Esophagus squamous epithelium (tissue), 5 donors: Measurements from ENCODE around the gene CBFA2T2. TPM values are rescaled to one million over a fixed set of nuclear protein-coding genes. Genes with fewer than 3 reads are reported as not detected.

Source experiments
- DNase-seq: peaks from one replicate; lab custom pipeline; 2025; lab: John Stamatoyannopoulos, UW
- H3K27ac ChIP-seq, 4 donors: fragments of 200-600 bp; sonication (generic); one replicate each; pipeline ENCODE4 v1.5.1; 2016 to 2019; ENCODE audit warnings: mild to moderate bottlenecking in 1 of 4
- H3K27me3 ChIP-seq, 4 donors: fragments of 200-600 bp; sonication (generic); 1 replicate in 3 of 4; 2 replicates in 1 of 4; pipeline versions ENCODE4 v1.5.1 to v1.6.0; 2017 to 2021; ENCODE audit warnings: antibody characterized with exemption in 1 of 4
- H3K36me3 ChIP-seq, 3 donors: fragments of 200-600 bp; sonication (generic); one replicate each; pipeline ENCODE4 v1.5.1; 2016 to 2019
- H3K4me1 ChIP-seq, 3 donors: fragments of 200-600 bp; sonication (generic); one replicate each; pipeline ENCODE4 v1.5.1; 2017 to 2019
- H3K4me3 ChIP-seq, 4 donors: fragments of 200-600 bp; sonication (generic); 1 replicate in 3 of 4; 2 replicates in 1 of 4; pipeline ENCODE4 v1.5.1; 2016 to 2019; ENCODE audit warnings: mild to moderate bottlenecking in 2 of 4, moderate library complexity in 1 of 4
- H3K9me3 ChIP-seq, 3 donors: fragments of 200-600 bp; sonication (generic); one replicate each; pipeline ENCODE4 v1.5.1; 2016 to 2019
- POLR2A ChIP-seq, 4 donors: fragments of 450-650 bp; IDR thresholded peaks; one replicate each; pipeline ENCODE4 v1.6.1; 2017; ENCODE audit warnings: antibody characterized with exemption in 4 of 4, mild to moderate bottlenecking in 4 of 4, moderate library complexity in 3 of 4
- WGBS, 2 donors: methylation state at CpG; one replicate each; pipeline ENCODE4 v1.1.5; 2018; 5-methylcytosine and 5-hydroxymethylcytosine counted together
- intact Hi-C: fragments of 100-400 bp; cut with DNase I; formaldehyde crosslinking; loops from one replicate; pipeline ENCODE4 v1.15.0; 2022
- total RNA-seq, 4 donors: library from RNA; depleted of rRNA; stranded (reverse); fragments of >200 nt; gene quantifications; one replicate each; pipeline ENCODE4 v1.1.0, GENCODE V29; 2016
- TF ChIP-seq, protein P1 (sequence below), 6 experiments: fragments of 450-650 bp in 4 of 6; fragments of 200-600 bp in 2 of 6; sonication (generic) in 2 of 6; IDR thresholded peaks; one replicate each; pipeline ENCODE4 v1.5.1; 2016 to 2019; ENCODE audit warnings: antibody characterized with exemption in 6 of 6, mild to moderate bottlenecking in 4 of 6, moderate library complexity in 4 of 6
- donor health status: DM: yes; HTN: yes; CAD: no.

Gene CBFA2T2
- total RNA-seq, 4 donors from 2014 or later = 10.5 to 15.6 (median 10.8) TPM

DNA sequence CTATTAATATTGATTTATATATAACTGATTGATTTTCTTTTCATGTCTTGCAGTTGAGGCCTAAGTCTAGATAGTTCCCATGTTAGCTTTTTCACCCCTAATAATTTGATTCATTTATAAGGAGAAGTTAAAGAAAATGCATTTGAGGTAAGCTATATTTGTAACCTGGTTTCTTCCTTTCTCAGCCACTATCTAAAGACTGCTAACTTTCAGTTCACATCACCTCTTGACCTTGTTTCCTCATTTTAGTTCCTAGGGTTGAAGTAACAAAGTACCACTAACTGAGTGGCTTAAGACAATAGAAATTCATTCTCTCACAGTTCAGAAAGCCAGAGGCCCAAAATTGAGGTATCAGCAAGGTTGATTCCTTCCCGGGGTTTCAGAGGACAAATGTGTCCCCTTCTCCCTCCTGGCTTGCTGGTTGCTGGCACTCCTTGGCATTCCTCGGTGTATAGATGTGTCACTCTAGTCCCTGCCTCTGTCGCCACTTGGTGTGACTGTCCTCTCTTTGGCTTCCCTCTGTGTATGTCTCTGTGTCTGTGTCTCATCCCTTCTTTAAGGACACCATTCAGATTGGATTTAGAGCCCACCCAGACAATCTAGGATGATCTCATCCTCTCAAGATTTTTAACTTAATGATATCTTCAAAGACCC lies 116.3 kb downstream of the CBFA2T2 start:
- no peaks in the 10 kb centered on the region for H3K27me3 ChIP-seq
- DNase-seq = no peak
- no peak for TF ChIP-seq POLR2A (IDR thresholded peaks at IDR 0.05)
- peaks cover 0 to 54% (median 5%) of the 10 kb centered on the region in 3 donors for H3K36me3 ChIP-seq
- no peaks in the 10 kb centered on the region for H3K9me3 ChIP-seq
- H3K27ac ChIP-seq = no peak overlapping the region
- no peak overlapping the region for H3K4me3 ChIP-seq
- WGBS, 2 donors = 71 to 100% methylated on average over 3 of the region's 3 CpGs
- peaks cover 0 to 6% (median 0%) of the 10 kb centered on the region in 3 donors for H3K4me1 ChIP-seq
- intact Hi-C loops = no loop called here

DNA sequence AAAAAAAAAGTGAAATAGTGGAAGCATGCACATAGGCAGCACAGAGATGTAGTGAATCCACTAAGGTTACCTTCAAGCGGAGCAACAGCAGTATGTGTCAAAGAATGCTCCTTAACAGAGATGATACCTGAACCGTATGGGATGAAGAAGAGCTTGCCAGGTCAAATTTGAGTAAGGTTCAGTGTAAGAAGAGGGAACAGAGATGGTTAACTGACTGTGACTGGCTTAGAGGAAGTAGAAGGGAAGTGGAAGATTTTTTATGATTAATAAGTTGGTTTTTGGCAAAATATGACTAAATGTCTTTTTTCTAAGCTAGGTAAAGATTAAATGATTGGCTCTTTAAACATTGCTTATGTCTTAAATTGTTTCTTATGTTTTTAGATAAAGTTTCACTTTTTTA lies 119.6 kb downstream of the CBFA2T2 start:
- no peaks in the 10 kb centered on the region for H3K4me1 ChIP-seq
- H3K9me3 ChIP-seq = no peaks in the 10 kb centered on the region
- no peak overlapping the region for H3K27ac ChIP-seq
- intact Hi-C loops = no loop called here
- no peak for DNase-seq
- WGBS, 2 donors = 94 to 96% methylated on average over 2 of the region's 2 CpGs
- no peak for TF ChIP-seq POLR2A (IDR thresholded peaks at IDR 0.05)
- TF ChIP-seq, protein P1, sequence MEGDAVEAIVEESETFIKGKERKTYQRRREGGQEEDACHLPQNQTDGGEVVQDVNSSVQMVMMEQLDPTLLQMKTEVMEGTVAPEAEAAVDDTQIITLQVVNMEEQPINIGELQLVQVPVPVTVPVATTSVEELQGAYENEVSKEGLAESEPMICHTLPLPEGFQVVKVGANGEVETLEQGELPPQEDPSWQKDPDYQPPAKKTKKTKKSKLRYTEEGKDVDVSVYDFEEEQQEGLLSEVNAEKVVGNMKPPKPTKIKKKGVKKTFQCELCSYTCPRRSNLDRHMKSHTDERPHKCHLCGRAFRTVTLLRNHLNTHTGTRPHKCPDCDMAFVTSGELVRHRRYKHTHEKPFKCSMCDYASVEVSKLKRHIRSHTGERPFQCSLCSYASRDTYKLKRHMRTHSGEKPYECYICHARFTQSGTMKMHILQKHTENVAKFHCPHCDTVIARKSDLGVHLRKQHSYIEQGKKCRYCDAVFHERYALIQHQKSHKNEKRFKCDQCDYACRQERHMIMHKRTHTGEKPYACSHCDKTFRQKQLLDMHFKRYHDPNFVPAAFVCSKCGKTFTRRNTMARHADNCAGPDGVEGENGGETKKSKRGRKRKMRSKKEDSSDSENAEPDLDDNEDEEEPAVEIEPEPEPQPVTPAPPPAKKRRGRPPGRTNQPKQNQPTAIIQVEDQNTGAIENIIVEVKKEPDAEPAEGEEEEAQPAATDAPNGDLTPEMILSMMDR (IDR thresholded peaks at IDR 0.05) = no peak
- H3K36me3 ChIP-seq = peaks cover 0 to 84% (median 8%) of the 10 kb centered on the region in 3 donors
- no peaks in the 10 kb centered on the region for H3K27me3 ChIP-seq
- H3K4me3 ChIP-seq = no peak overlapping the region

DNA sequence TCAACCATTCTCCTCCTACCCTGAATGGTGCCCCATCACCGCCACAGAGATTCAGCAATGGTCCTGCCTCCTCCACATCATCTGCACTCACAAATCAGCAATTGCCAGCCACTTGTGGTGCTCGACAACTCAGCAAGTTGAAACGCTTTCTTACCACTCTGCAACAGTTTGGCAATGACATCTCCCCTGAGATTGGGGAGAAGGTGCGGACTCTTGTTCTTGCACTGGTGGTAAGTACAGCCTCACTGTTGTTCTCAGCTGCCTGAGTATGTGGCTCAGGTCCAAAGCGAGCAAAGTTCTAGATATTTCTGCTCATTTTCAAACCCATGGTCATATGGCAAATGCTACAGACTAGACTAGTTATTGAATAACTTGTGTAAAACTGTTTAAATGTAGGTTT lies 121.2 kb downstream of the CBFA2T2 start:
- no peaks in the 10 kb centered on the region for H3K9me3 ChIP-seq
- 85 to 90% methylated on average over 3 to 4 of the region's 5 CpGs for WGBS, 2 donors
- DNase-seq = no peak
- H3K27me3 ChIP-seq = no peaks in the 10 kb centered on the region
- no peak for TF ChIP-seq POLR2A (IDR thresholded peaks at IDR 0.05)
- H3K4me1 ChIP-seq = no peaks in the 10 kb centered on the region
- intact Hi-C loops = no loop called here
- H3K36me3 ChIP-seq = peaks cover 0 to 99% (median 8%) of the 10 kb centered on the region in 3 donors
- no peak overlapping the region for H3K27ac ChIP-seq
- H3K4me3 ChIP-seq = no peak overlapping the region

DNA sequence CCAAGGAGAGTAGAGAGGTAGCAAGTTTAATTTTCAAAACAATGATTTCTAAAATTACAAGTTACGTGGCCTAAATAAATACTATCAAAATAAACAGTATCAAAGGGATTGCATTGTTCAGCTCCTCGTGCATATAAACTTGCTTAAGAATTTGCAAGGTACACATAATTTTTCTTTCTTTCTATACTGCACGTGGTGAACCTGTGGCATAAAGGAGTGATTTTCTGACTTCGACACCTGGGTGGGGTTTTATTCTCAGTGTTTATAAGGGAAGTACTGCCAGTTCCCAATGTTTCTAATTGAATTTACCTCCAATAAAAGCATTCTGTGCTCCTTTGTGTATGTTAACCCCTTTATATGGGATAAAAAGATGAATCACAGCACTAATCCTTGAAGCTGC lies 122.1 kb downstream of the CBFA2T2 start:
- Histone ChIP-seq H3K9me3 (no peaks in the 10 kb centered on the region), H3K36me3 (peaks cover 0 to 99% (median 8%) of the 10 kb centered on the region in 3 donors), H3K4me3 (no peak overlapping the region), H3K27me3 (no peaks in the 10 kb centered on the region), H3K27ac (no peak overlapping the region), H3K4me1 (no peaks in the 10 kb centered on the region)
- 54 to 58% methylated on average over 4 of the region's 4 CpGs for WGBS, 2 donors
- TF ChIP-seq, protein P1 (IDR thresholded peaks at IDR 0.05) = no peak
- TF ChIP-seq POLR2A (IDR thresholded peaks at IDR 0.05) = no peak
- DNase-seq = no peak
- intact Hi-C loops = no loop called here

DNA sequence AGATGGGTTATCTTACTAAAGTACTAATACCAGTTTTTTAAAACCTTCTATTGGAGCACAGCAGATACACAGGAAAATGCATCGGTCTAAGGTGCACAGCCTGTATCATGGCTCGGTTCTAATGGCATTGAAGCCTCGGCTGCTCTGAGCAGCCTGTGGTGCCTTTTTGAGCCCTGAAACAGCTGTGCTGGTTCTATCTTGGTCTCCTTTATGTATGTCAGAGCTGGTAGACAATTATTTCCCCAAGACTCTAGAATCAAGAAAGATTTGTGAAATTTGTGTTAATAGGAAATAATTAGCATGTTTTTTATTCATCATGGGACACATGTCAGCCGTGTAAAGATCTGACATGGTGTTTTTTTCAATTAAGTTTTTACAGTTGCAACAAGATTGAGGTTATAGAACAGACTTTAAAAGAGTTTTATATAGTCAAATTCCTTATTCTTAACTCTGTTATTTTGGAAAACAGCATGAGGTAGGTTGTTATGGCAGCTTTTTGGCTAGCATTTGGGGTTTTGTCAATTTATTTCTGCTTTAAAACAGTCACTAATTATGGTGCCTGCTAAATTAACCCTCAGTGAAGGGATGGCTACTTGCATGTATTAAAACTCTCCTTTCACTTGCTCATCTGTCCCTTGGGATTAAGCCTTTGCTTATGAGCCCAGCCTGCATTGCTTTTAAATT lies 132.0 kb downstream of the CBFA2T2 start:
- intact Hi-C loops = no loop called here
- 89 to 90% methylated on average over 4 of the region's 4 CpGs for WGBS, 2 donors
- Histone ChIP-seq H3K4me1 (no peaks in the 10 kb centered on the region), H3K4me3 (no peak overlapping the region), H3K27ac (no peak overlapping the region), H3K9me3 (no peaks in the 10 kb centered on the region), H3K36me3 (peaks cover 0 to 97% (median 11%) of the 10 kb centered on the region in 3 donors), H3K27me3 (no peaks in the 10 kb centered on the region)
- TF ChIP-seq POLR2A (IDR thresholded peaks at IDR 0.05) = no peak
- TF ChIP-seq, protein P1 (IDR thresholded peaks at IDR 0.05) = no peak
- no peak for DNase-seq

DNA sequence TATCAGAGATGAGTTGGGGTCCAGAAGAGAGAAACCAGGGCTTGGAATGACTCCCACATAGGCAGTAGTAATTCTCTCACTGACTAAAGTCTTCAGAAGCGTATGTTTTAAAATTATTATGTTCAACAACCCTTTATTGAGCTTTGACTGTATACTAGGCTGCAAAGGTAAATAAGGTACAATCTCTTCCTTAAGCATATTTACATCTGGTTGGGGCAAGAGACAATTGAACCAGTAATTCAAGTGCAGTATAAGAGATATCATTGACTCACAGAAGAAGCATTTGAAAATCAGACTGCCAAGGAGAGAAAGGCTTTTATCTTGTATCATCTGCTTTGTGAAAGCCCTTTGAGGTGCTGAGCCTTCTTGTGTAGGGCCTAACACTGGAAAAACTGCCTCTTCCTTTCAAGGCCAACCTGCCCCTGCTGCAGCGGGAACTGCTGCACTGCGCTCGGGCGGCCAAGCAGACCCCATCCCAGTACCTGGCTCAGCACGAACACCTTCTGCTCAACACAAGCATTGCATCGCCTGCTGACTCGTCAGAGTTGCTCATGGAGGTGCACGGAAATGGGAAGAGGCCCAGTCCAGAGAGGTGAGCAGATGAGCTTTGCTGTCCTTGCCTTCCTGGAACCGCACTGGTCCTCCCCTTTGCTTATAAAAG lies 132.9 kb downstream of the CBFA2T2 start:
- Histone ChIP-seq H3K4me1 (no peaks in the 10 kb centered on the region), H3K27me3 (no peaks in the 10 kb centered on the region), H3K27ac (no peak overlapping the region), H3K36me3 (peaks cover 0 to 97% (median 11%) of the 10 kb centered on the region in 3 donors), H3K9me3 (no peaks in the 10 kb centered on the region), H3K4me3 (no peak overlapping the region)
- intact Hi-C loops = no loop called here
- TF ChIP-seq, protein P1 (IDR thresholded peaks at IDR 0.05) = no peak
- no peak for TF ChIP-seq POLR2A (IDR thresholded peaks at IDR 0.05)
- WGBS, 2 donors = 87 to 93% methylated on average over 7 to 9 of the region's 10 CpGs
- no peak for DNase-seq
